ENCODE data around the gene TCAF1.

- TF ChIP-seq POLR2A (IDR thresholded peaks at IDR 0.05; ENCODE audit: low read depth, low read length) (no peak), CTCF (conservative IDR thresholded peaks at IDR 0.05; ENCODE audit: low read depth, low read length) (no peak)
Observed at GRCh38 chr7:143885951-143886350, 16.0 kb downstream of the TCAF1 start.
